ENCODE data around the gene ASTN2. TPM values are rescaled to one million over a fixed set of nuclear protein-coding genes. Genes with fewer than 3 reads are reported as not detected.

The ASTN2 gene
- polyA plus RNA-seq, 1 donor from 2014 or later = 6.8 TPM

DNA sequence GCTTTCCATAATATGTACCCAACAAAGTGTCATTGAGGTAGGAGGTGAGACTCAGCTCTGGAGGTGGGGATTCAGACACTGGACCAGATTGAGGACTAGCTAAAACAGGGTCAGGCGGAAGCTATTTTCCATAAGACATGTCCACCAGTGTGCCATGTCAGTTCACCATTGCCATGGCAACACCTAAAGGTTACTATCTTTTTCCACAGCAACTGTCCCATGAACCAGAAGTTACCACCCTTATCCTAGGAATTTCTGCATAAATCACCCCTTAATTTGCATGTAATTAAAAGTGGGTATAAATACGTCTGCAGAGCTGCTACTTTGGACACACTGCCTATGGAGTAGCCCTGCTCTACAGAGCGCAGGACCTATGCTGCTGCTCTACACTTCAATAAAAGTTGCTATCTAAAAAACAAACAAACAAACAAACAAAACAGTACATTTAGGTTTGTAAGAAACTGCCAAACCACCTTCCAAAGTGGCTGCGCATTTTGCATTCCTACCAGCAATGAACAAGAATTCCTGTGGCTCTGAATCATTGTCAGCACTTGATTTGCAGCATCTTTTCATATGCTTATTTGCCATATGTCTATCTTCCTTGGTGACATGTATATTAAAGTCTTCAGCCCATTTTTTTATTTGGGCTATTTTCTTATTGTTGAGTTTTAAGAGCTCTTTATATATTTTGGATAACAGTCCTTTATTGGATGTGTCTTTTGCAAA lies 745.7 kb downstream of the ASTN2 start:
- TF ChIP-seq, protein P1, sequence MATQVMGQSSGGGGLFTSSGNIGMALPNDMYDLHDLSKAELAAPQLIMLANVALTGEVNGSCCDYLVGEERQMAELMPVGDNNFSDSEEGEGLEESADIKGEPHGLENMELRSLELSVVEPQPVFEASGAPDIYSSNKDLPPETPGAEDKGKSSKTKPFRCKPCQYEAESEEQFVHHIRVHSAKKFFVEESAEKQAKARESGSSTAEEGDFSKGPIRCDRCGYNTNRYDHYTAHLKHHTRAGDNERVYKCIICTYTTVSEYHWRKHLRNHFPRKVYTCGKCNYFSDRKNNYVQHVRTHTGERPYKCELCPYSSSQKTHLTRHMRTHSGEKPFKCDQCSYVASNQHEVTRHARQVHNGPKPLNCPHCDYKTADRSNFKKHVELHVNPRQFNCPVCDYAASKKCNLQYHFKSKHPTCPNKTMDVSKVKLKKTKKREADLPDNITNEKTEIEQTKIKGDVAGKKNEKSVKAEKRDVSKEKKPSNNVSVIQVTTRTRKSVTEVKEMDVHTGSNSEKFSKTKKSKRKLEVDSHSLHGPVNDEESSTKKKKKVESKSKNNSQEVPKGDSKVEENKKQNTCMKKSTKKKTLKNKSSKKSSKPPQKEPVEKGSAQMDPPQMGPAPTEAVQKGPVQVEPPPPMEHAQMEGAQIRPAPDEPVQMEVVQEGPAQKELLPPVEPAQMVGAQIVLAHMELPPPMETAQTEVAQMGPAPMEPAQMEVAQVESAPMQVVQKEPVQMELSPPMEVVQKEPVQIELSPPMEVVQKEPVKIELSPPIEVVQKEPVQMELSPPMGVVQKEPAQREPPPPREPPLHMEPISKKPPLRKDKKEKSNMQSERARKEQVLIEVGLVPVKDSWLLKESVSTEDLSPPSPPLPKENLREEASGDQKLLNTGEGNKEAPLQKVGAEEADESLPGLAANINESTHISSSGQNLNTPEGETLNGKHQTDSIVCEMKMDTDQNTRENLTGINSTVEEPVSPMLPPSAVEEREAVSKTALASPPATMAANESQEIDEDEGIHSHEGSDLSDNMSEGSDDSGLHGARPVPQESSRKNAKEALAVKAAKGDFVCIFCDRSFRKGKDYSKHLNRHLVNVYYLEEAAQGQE (IDR thresholded peaks at IDR 0.05; ENCODE audit: borderline replicate concordance) = no peak
- TF ChIP-seq MXI1 (conservative IDR thresholded peaks at IDR 0.05; ENCODE audit: poor library complexity, severe bottlenecking) = no peak
- no peak for TF ChIP-seq TAF1 (IDR thresholded peaks at IDR 0.05; ENCODE audit: low read depth)
- no peak for TF ChIP-seq SMC3 (conservative IDR thresholded peaks at IDR 0.05; ENCODE audit: poor library complexity)
- no peak for TF ChIP-seq EP300 (conservative IDR thresholded peaks at IDR 0.05; ENCODE audit: poor library complexity, severe bottlenecking)
- no peak for TF ChIP-seq POLR2AphosphoS5 (IDR thresholded peaks at IDR 0.05)
- no peak for TF ChIP-seq EZH2 (IDR thresholded peaks at IDR 0.05; ENCODE audit: borderline replicate concordance, insufficient read depth, low read length, poor library complexity, severe bottlenecking)
- no peak for TF ChIP-seq RAD21 (conservative IDR thresholded peaks at IDR 0.05)
- TF ChIP-seq, protein P2, sequence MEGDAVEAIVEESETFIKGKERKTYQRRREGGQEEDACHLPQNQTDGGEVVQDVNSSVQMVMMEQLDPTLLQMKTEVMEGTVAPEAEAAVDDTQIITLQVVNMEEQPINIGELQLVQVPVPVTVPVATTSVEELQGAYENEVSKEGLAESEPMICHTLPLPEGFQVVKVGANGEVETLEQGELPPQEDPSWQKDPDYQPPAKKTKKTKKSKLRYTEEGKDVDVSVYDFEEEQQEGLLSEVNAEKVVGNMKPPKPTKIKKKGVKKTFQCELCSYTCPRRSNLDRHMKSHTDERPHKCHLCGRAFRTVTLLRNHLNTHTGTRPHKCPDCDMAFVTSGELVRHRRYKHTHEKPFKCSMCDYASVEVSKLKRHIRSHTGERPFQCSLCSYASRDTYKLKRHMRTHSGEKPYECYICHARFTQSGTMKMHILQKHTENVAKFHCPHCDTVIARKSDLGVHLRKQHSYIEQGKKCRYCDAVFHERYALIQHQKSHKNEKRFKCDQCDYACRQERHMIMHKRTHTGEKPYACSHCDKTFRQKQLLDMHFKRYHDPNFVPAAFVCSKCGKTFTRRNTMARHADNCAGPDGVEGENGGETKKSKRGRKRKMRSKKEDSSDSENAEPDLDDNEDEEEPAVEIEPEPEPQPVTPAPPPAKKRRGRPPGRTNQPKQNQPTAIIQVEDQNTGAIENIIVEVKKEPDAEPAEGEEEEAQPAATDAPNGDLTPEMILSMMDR (IDR thresholded peaks at IDR 0.05; ENCODE audit: poor library complexity, severe bottlenecking) = no peak
- H3K9me3 ChIP-seq (ENCODE audit: low read length) = no peaks in the 10 kb centered on the region
- no peaks in the 10 kb centered on the region for H4K20me1 ChIP-seq (ENCODE audit: insufficient read depth)
- H3K36me3 ChIP-seq (ENCODE audit: insufficient read depth, low read length) = no peaks in the 10 kb centered on the region
- H3K79me2 ChIP-seq (replicated peaks; ENCODE audit: insufficient read depth, low read length) = no peaks in the 10 kb centered on the region
- no peak overlapping the region for H3K4me2 ChIP-seq (ENCODE audit: low read length)
- H3K9ac ChIP-seq (ENCODE audit: low read length) = no peak overlapping the region
- H3K27me3 ChIP-seq (ENCODE audit: insufficient read depth, low read depth, low read length) = no peaks in the 10 kb centered on the region
- no peak overlapping the region for H3K27ac ChIP-seq (ENCODE audit: low read length)
- H2AFZ ChIP-seq (ENCODE audit: low read depth, low read length) = no peak overlapping the region
- H3K4me3 ChIP-seq (ENCODE audit: low read length) = no peak overlapping the region
- no peaks in the 10 kb centered on the region for H3K9me2 ChIP-seq (ENCODE audit: insufficient read depth, low read length)
- no peaks in the 10 kb centered on the region for H3F3A ChIP-seq (ENCODE audit: insufficient read depth, low read length, poor library complexity, severe bottlenecking)

DNA sequence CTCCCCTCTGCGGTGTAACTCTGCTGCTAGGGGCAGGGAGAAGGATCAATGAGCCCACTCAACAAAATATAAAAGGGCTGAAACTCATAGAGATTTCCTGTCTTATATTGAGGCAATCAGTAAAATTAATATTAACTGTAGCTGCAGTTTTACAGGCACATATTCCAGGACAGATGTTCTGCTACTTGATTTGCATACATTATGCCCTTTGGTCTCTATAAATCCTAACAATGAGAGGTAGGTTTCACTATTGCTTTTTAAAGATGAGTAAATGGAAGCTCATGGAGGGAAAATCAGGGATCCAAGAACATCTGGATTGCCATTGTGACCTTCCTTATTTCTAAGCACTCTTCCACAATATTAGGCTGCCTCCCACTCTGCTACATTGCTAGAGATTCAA lies 751.3 kb downstream of the ASTN2 start:
- no peaks in the 10 kb centered on the region for H3K79me2 ChIP-seq (replicated peaks; ENCODE audit: insufficient read depth, low read length)
- no peaks in the 10 kb centered on the region for H3F3A ChIP-seq (ENCODE audit: insufficient read depth, low read length, poor library complexity, severe bottlenecking)
- H3K9me2 ChIP-seq (ENCODE audit: insufficient read depth, low read length) = no peaks in the 10 kb centered on the region
- H3K36me3 ChIP-seq (ENCODE audit: insufficient read depth, low read length) = no peaks in the 10 kb centered on the region
- no peak overlapping the region for H3K4me3 ChIP-seq (ENCODE audit: low read length)
- H3K9me3 ChIP-seq (ENCODE audit: low read length) = no peaks in the 10 kb centered on the region
- H3K4me2 ChIP-seq (ENCODE audit: low read length) = no peak overlapping the region
- TF ChIP-seq, protein P1 (IDR thresholded peaks at IDR 0.05; ENCODE audit: borderline replicate concordance) = no peak
- TF ChIP-seq RAD21 (conservative IDR thresholded peaks at IDR 0.05) = no peak
- TF ChIP-seq EP300 (conservative IDR thresholded peaks at IDR 0.05; ENCODE audit: poor library complexity, severe bottlenecking) = no peak
- TF ChIP-seq MXI1 (conservative IDR thresholded peaks at IDR 0.05; ENCODE audit: poor library complexity, severe bottlenecking) = no peak
- TF ChIP-seq, protein P2 (IDR thresholded peaks at IDR 0.05; ENCODE audit: poor library complexity, severe bottlenecking) = no peak
- TF ChIP-seq SMC3 (conservative IDR thresholded peaks at IDR 0.05; ENCODE audit: poor library complexity) = no peak
- no peak for TF ChIP-seq TAF1 (IDR thresholded peaks at IDR 0.05; ENCODE audit: low read depth)
- TF ChIP-seq POLR2AphosphoS5 (IDR thresholded peaks at IDR 0.05) = no peak
- TF ChIP-seq EZH2 (IDR thresholded peaks at IDR 0.05; ENCODE audit: borderline replicate concordance, insufficient read depth, low read length, poor library complexity, severe bottlenecking) = no peak
- H3K27me3 ChIP-seq (ENCODE audit: insufficient read depth, low read depth, low read length) = no peaks in the 10 kb centered on the region
- H3K9ac ChIP-seq (ENCODE audit: low read length) = no peak overlapping the region
- H3K27ac ChIP-seq (ENCODE audit: low read length) = no peak overlapping the region
- H2AFZ ChIP-seq (ENCODE audit: low read depth, low read length) = no peak overlapping the region
- no peaks in the 10 kb centered on the region for H4K20me1 ChIP-seq (ENCODE audit: insufficient read depth)
